Measurements from ENCODE around the gene DNAH8.

Gene DNAH8

DNA sequence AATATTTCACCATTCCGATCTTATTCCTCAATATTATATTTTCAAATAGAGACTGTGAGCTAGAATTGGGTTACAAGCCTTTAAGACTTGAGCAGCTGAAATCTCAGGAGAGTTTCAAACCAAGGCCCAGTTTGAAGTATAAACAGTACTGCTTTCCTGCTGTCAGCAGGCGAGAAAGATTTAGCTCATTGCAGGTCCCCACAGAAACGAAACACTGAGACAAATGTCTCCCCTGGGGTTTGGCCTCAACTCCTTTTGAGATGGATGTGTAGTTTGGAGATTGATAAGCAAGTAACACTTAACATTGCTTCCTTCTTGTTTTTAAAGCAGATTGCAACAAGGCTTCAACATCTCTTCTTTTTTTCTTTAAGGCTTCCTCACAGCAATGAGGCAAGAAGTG lies 311.1 kb downstream of the DNAH8 start:
- DNase-seq, result no peak

DNA sequence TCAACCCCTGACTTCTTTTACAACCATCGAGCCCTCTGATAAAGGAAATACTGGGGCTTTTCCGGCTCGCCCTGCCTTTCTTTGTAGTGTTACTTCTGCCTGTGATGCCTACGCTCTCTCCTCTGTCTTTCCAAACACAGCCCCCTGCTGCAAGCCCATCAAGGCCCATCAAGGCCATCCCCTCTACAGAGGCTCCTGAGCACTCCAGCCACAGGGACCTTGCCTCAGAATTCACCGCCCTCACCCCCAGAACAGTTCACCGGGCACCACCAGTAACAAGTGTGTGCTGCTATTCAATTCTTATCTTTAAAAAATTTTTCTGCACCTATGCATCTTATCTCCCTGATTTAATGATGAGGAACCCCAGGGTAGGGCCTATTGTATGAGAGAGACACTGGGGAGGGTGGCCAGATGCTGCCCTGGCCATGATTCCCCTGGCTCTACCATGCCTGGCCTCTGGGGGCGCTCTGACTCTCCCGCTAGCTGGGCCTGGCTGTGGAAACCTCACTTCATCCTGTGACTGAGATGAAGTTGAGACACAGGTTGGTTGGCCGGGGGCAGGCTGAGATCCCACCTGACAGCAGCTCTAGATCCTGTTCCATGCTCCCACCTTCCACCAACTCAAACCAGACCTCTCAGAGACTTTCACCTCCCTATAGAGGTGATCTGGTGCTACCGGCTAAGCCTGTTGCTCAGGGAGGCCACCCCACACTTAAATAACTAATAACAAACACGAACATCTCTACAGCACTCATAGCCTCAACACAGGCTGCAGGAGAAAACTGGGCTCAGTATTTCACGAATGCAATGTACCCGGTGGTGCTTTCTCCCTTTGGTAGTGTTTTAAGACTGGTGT lies 314.3 kb downstream of the DNAH8 start:
- DNase-seq, result peak in 1 of 2 experiments; percentile 15

DNA sequence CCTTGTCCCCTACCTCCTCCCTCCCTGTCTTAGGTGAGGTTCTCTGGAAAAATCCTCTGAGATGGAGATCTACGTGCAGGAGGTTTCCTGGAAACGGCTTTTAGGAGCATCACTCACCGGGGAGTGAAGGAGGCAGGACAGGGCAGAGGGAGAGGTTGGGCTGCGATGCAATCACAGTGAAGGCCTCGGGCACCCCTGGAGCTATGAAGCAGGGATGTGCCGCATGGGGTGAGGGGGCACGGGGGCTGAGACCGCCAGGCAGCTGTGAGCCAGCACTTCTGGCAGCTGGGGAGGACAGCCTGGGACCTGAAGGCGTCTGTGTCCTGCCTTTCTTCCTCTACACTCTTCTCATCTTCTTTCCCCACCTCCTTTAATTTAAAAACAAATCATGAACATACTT lies 320.6 kb downstream of the DNAH8 start:
- no peak for DNase-seq

DNA sequence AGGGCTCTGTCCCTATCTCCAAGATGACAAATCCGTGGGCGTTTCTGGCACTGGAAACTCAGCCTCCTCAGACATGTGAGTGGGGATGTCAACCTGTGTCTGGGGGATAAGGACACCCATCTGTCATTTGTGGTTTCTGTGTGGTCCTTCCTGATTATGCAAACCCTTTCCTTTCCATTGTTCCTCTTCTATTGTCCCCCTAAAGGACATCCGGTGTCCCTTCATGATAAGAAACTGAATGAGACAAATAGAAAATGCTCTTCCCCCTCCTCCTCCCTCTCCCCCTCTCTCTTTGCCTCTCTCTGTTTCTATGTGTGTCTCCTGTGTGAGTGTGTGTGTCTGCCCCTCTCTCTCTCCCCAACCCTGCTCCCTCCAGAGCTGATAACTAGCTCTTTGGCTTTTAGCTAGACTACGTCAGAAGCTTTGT lies 322.0 kb downstream of the DNAH8 start:
- no peak for DNase-seq

DNA sequence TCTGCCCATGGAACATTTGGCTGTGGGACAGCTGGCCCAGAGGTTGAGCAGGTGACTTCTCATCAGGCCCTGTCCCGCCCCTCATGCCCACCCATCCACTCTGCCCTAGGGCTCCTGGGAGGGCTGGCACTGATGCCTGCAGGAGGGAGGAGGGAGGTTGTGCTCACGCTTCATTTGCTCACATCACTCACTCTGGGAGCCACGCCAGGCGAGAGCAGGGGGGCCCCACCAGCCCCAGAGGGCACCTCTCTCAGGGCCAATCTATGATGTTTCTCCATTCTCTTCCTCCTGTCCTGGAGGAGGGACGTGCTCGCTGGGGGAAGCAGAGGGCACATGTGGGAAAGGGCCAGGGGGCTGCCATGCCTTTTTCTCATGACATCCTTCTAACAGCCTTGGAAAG lies 322.6 kb downstream of the DNAH8 start:
- DNase-seq, result no peak

DNA sequence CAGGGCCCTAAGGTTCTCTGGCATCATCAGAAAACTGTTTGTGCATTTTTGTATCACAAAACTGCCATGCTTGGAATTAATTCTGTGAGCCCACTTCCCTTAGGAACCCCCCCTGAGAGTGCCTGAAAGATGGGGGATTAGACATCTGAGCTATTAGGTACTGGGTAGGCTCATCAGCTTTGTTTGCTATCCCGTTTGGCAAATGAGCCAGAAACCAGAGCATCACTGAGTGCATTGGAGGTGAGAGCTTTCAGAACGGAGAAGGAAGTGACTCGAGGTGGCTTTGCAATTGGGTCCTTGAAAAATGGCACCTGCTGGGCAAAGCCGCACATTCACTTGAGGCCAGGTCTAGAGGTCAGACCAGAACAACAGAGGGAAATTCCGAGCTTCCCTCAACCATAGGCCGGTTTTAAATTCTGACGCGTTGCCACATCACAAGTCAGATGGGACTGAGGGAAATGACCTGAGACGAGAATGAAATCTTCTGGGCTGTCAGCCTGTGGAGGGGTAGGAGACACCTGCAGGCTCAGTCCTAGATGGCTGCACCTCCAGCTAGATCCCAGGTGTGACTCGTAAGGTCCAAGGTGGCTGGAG lies 325.1 kb downstream of the DNAH8 start:
- no peak for DNase-seq

DNA sequence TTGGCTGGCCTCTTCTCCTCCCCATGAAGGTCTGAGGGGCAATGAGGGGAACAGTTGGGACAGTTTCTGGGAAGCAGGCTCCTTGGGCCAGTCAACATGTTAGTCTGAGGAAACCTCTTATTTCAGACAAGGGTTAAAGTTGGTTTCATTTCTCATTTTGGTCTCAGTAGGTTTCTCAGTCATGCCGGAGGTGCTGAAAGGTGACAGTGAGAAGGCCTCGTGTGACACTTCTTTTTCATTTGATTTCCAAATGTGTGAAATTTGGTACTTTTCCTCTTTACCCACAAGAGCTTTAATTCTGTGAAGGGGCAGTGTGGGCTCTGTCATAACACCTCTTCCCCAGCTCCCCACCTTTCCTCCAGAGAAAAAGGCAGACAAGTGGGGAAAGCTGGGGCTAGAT lies 326.0 kb downstream of the DNAH8 start:
- DNase-seq, result no peak

DNA sequence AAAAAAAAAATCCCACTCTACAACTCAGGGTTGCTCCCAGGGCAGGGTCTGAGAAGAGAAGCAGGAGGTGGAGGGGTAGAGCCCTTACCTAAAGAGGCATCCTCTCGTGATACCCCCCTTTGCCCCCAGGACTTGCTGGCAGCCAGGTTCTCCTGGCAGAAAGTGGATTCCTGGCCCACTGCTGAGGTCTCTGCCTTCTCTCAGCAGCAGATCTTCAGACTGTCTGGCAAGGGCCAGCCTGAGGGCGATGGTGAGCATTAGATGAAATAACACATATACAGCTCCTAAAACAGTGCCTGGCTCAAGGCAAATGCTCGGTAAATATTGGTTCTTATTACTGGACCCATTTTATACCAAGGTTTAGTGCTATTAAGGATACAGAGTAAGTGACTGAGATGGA lies 328.7 kb downstream of the DNAH8 start:
- DNase-seq, result no peak

DNA sequence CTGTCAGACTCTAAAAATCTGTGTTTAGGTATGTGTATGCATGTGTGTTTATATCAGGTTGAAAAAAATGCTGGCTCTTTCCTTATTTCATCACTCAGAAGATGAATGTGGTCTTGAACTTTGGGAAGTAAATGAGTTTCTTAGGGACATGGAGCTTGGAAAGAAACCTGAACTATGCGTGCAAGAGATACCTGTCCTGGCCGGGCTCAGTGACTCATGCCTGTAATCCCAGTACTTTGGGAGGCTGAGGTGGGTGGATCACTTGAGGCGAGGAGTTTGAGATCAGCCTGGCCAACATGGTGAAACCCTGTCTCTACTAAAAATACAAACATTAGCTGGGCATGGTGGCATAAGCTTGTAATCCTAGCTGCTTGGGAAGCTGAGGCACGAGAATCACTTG lies 329.1 kb downstream of the DNAH8 start:
- DNase-seq, result no peak

DNA sequence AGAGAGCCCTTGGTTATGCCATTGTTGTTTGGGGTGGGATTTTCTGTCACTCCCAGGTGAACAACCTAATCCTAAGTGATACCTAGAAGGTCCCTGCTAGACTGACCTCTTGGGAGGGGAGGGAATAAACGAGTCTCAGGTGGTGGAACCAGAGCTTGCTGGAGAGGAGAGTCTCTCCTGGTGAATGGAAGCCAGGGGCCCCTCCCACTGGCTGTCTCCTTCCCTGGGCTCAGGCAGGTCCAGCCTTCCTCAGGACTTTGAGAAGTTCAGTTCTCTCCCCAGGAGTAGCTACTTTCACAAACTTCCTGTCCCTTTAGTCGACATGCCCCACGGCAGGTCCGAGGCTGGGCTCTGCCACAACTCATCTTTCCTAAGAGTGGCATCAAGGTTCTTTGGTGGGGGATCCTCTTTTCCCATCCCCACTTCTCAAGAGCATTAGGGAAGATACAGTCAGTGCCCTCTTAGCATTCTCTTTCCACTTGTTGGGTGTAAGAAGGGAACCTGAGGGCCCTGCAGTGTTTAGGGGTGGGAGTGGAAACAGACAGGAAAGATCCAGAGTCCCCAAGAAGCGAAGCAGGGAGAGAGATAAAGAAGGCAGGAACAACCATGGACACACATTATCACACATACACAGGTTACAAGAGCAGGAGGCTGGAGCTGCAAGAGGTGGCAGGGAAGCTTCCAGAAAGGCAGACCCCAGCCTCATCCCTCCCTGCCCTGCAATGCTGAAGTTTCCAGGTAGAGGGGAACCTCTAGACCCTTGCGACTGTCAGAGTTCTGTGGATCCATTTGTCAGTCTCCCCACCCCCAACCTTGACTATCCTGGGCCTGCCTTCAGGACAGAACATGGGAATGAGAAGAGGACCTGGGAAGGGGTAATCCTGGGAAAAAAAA lies 332.6 kb downstream of the DNAH8 start:
- no peak for DNase-seq

DNA sequence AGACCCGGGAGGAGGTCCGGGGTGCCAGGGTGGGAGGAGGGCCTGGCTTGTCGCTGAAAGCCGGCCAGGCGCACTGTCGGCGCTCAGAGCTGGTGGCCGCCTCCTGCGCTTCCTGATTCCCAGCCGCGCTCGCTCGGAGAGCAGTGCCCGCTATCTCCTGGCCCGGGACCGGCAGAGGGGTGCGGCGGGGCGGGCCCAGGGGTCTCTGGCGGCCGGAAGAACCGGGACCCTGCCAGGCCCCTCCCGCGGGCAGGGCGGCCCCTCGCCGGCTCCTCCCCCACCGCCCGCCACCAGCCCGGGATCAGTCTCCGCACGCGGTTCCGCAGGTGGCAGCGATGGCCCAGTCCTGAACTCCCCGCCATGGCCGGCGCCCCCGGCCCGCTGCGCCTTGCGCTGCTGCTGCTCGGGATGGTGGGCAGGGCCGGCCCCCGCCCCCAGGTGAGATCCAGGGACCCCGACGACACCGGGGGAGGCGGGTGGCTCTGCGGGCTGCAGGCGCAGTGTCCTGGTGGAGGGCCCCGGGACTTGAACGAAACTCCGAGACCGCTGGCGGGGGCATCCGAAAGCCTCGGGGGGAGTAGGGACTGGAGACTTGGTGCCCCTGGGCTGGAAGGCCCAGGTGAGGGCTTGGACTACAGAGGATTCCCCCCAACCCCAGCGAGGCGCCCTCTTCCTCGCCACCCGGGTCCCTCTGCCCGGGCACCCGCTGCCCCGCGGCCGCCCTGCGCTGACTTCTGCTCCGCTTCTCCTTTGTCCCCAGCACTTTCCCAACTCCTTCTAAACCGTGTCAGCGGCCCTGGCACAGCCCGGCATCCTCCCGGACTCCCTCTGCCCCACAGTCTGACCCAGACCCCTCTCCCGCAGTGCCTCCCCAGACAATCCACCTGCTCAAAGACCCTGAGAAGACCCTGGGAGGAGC lies 333.6 kb downstream of the DNAH8 start, which contains the start of gene GLP1R:
GLP1R (plus strand) TSS at position 301 of the 919 bp plus-strand sequence; CDS start at position 361, 60 bp downstream.
- DNase-seq, result no peak

DNA sequence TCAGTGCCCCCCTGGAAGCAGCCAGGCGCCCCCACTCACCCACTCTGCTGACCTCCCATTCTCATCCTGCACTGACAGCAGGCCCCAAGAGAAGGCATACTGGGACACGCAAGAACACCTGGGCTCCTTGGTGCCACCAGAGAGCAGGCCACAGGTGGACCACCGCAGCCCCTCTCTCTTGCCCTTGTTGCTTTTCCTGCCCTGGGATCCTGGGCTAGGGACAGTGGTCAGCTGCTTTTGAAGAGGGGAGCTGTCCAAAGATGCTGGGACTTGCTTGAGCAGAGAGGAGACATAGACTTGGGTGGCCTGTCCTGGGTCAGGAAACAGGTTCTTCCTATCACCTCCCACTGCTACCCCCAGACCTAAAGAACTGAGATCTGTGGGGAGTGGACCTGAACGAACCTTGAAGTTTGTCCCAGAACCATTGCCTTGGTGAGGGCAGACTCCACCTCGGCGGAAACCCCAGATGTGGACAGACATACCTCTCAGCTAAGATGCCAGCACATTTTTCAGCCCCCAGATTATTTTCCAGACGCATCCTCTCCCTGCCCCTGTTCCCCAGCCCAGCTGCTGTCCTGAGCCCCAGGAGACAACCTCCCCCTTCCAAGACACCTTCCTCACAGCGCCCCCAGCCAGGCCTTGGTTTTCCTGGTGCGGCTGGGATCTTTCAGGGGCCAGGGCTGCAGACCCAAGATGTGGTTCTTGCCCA lies 334.6 kb downstream of the DNAH8 start:
- DNase-seq, result no peak

DNA sequence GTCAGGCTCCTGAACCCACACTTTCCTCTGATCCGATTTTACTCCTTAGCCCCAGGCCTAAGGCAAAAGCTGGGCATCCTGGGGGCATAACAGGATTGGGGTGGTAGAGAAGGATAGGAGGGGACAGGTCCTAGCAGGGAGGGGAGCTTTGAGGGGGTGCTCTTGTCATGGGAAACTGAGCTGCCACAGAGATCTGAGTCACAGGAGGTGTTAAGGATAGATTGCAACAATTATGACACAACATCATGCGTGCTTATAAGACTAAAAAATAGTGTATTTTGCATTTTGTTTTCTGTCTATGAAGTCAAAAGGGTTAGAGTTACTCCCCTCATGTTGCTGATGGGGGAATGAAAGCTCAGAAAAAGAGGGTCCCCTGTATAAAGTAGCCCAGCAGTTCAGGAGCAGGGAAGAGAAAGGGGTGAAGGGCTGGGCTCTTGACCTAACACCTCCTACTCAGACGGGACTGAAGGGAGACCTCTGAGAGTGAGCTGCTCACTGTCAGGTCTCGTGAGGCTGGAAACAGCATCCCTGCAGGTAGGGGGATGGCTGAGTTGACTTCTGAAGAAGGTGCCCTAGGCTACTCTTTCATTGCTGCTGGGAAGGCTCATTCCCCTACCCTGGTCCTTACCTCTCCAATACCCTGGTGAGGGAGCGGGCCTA lies 335.5 kb downstream of the DNAH8 start:
- DNase-seq, result no peak

DNA sequence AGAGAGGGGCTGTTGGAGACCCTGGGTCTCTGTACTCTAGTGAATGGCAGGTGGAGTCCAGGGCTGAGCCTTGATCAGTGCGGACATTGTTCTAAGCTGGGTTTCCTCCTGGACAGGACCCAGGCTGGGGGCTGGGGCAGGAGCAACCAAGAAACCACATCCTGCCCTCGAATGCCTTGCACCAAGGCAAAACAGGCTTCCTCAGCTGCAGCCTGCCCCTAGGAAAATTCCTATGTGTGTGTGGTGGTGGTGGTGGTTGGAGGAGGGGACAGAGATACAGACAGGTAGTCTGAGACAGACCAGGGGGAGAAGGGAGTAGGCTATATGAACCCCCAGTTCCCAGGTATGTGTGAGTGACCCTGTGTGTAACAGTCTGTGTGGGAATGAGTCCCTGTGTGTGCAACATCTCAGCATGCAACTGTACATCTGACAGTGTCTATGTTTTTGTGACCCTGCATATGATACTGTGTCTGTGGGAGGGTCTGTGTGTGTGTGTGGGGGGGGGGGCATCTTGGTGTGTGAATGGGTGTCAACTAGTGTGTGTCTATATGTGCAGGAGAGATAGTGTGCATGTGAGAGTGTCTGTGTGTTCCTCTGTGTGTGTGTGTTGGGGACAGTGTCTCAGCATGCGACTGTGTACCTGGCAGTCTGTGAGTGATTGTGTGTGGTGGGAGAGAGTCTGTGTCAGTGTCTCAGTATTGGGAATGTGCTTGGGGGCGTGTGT lies 336.4 kb downstream of the DNAH8 start:
- DNase-seq, result no peak

DNA sequence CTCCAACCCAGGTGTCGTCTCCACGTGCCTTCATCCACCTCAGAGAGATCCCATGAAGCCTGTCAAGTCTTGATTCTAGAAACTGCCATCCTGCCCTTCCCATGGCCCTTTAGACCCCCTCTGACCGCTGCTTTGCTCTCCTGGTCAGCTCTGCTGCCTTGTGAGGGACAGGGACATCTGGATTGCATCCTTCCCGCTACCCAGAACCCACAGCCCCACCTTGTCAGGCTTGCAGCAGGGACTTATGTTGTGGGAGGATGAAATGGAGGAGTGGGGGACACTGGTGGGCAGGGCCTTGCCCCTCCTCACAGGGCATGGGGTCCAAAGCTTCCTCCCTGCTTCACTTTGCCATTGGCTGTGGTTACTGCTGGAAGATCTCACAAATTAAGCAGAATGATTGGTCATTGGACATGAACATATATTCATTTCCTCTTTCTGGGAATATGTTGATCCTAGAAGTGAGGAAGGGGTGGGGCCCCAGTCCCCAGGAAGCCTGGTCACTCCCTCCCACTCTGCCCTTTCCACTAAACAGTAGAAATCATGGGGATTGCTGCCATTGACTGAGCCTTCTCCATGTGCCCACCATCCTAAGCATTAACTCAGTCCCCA lies 338.0 kb downstream of the DNAH8 start:
- DNase-seq, result no peak

DNA sequence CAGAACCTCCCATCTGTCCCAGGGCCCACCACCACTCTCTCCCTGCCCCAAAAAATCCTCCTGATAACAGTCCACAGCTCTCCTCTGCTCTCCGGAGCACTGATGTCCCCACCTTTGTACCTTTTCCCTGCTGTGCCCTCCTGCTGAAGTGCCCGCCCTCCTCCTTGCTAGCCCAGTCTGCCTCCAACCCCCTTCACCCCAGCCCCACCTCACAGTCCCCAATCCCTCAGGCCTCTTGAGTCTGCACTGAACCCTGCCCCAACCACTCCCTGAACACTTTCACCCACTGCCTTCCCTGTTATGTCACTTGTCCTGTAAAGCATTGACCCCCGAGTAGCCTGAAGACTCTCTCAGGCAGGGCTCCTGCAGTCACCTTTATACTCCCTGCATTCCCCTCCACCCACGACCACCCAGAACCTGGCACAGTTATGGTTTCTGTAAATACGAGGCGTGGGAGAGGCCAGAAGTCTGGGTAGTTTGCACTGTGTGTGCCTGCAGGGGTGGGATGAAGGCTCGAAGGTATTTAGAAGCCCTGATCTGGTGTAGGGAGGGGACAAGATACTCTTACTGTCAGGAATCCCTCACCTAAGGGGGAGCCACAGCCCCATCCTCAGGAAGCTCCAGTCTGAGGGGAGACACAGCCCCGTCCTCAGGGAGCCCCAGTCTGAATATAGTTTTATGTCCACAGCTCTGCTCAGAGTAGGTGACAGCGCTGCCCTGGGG lies 338.9 kb downstream of the DNAH8 start:
- no peak for DNase-seq

DNA sequence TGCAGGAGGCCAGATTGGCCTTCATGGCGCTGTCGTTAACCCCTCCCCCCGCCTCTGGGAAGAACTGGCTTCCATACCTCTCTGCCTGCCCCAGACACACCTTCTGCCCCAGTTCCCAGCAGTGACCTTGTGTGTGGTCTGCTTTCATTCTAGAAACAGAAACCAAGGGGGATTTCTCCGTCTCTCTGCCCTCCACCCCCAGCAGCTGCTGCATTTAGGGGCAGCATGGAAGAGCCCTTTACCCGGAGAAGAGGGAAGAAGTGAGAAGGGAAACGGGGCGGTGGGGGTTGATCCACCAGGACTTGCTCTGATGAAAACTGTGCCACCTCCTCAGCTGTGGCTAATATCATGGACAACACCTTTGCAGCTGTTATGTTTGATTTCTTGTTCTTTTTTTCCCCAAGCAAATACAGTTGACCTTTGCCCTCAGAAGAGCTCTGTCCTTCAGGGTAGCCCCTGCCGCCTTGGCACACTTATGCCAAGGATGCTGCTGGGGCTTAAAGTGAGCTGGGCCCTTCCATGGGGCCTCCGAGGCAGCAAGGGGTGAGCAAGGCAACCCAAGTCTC lies 339.5 kb downstream of the DNAH8 start:
- DNase-seq, result no peak

DNA sequence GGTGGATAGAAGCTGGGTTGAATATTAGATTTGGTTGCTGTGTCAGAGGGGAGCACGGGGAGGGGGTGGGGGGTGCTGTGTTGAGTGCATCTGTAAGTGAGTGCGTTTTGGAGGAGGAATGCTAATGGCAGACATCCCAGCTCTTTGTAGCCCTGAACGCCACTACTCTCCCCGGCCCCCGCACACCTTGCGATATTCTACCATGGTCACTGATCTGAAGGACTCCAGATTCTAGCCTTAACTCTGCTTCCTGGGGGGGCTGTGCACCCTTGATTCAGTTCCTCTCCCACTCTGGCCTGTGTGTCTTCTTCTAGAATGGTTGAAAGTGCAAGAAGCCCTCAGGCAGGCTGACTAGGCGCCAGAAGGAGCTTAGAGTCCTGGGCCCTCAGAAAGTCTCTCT lies 340.6 kb downstream of the DNAH8 start:
- DNase-seq, result no peak

DNA sequence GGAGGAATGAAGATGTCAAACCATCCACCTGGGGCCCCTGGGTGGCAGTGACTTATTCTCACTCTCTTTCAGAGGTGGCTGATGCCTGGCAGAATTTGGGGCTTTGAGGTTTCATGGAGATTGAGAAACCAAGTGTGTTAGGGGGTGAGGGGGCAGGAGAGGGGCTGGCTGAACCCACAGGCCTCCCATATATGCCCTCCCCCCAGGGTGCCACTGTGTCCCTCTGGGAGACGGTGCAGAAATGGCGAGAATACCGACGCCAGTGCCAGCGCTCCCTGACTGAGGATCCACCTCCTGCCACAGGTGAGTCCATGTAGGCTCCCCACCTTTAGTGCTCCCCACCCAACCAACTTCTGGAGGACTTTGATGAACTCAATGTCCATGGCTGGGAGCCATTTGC lies 341.1 kb downstream of the DNAH8 start:
- DNase-seq, result no peak

Measured in SHP77 (cell line).